ENCODE results near the gene CIRBP.

CIRBP gene

GRCh38 chr19:1293782-1294604 is 24.9 kb downstream of the CIRBP start:
- TF ChIP-seq CTCF (IDR thresholded peaks at IDR 0.05; ENCODE audit: control insufficient read depth, extremely low read depth, insufficient read depth): no peak
- DNase-seq (ENCODE audit: low read depth): no peak
- H3K4me3 ChIP-seq (ENCODE audit: low read depth, low read length): no peak overlapping the region

- no peak for TF ChIP-seq CTCF (IDR thresholded peaks at IDR 0.05; ENCODE audit: control insufficient read depth, extremely low read depth, insufficient read depth)
- no peak overlapping the region for H3K4me3 ChIP-seq (ENCODE audit: low read depth, low read length)
- no peak for DNase-seq (ENCODE audit: low read depth)
Measured at GRCh38 chr19:1294688-1295087, 25.6 kb downstream of the CIRBP start.

GRCh38 chr19:1295169-1296012 is 26.3 kb downstream of the CIRBP start:
- TF ChIP-seq CTCF (IDR thresholded peaks at IDR 0.05; ENCODE audit: control insufficient read depth, extremely low read depth, insufficient read depth): no peak
- no peak for DNase-seq (ENCODE audit: low read depth)
- H3K4me3 ChIP-seq (ENCODE audit: low read depth, low read length): no peak overlapping the region

GRCh38 chr19:1296078-1296477 is 26.9 kb downstream of the CIRBP start:
- TF ChIP-seq CTCF (IDR thresholded peaks at IDR 0.05; ENCODE audit: control insufficient read depth, extremely low read depth, insufficient read depth): no peak
- no peak overlapping the region for H3K4me3 ChIP-seq (ENCODE audit: low read depth, low read length)
- no peak for DNase-seq (ENCODE audit: low read depth)

GRCh38 chr19:1296575-1297271 is 27.6 kb downstream of the CIRBP start:
- no peak for DNase-seq (ENCODE audit: low read depth)

More at GRCh38 chr19:1296575-1297271, 27.6 kb downstream of the CIRBP start:
- TF ChIP-seq CTCF (IDR thresholded peaks at IDR 0.05; ENCODE audit: control insufficient read depth, extremely low read depth, insufficient read depth): no peak
- no peak overlapping the region for H3K4me3 ChIP-seq (ENCODE audit: low read depth, low read length)
